Neural cell (in vitro differentiated cells): ENCODE data around the gene PTPRO.

Source experiments
- EZH2 ChIP-seq: fragments of 200-600, 300-800 bp; shearing (Covaris generic), sonication (generic); IDR thresholded peaks from 2 replicates; pipeline ENCODE4 v1.6.1; 2014; ENCODE audit warnings: antibody characterized with exemption, low read length, borderline replicate concordance, mild to moderate bottlenecking; ENCODE audit not compliant: insufficient read depth, poor library complexity, severe bottlenecking
- MXI1 ChIP-seq: fragments of 450-650 bp; conservative IDR thresholded peaks from 2 replicates; pipeline ENCODE4 v1.6.1; 2014; ENCODE audit warnings: antibody characterized with exemption, mild to moderate bottlenecking; ENCODE audit not compliant: poor library complexity, severe bottlenecking
- RAD21 ChIP-seq: fragments of 450-650 bp; conservative IDR thresholded peaks from 2 replicates; pipeline ENCODE4 v1.6.1; 2014; ENCODE audit warnings: antibody characterized with exemption, mild to moderate bottlenecking, moderate library complexity
- TAF1 ChIP-seq: IDR thresholded peaks from 2 replicates; pipeline ENCODE4 v1.6.1; 2012; ENCODE audit warnings: low read depth
- TF ChIP-seq, protein P1 (sequence below): fragments of 450-650 bp; IDR thresholded peaks from 2 replicates; pipeline ENCODE4 v1.5.1; 2014; ENCODE audit warnings: antibody characterized with exemption, mild to moderate bottlenecking, moderate library complexity; ENCODE audit not compliant: poor library complexity, severe bottlenecking

- TF ChIP-seq, protein P1, sequence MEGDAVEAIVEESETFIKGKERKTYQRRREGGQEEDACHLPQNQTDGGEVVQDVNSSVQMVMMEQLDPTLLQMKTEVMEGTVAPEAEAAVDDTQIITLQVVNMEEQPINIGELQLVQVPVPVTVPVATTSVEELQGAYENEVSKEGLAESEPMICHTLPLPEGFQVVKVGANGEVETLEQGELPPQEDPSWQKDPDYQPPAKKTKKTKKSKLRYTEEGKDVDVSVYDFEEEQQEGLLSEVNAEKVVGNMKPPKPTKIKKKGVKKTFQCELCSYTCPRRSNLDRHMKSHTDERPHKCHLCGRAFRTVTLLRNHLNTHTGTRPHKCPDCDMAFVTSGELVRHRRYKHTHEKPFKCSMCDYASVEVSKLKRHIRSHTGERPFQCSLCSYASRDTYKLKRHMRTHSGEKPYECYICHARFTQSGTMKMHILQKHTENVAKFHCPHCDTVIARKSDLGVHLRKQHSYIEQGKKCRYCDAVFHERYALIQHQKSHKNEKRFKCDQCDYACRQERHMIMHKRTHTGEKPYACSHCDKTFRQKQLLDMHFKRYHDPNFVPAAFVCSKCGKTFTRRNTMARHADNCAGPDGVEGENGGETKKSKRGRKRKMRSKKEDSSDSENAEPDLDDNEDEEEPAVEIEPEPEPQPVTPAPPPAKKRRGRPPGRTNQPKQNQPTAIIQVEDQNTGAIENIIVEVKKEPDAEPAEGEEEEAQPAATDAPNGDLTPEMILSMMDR, result no peak
- TF ChIP-seq RAD21 (no peak), MXI1 (no peak), EZH2 (no peak), TAF1 (no peak)
Observed at GRCh38 chr12:15535352-15535781, 213.1 kb downstream of the PTPRO start.
